Measurements from ENCODE around the gene C2orf92. TPM values are rescaled to one million over a fixed set of nuclear protein-coding genes. Genes with fewer than 3 reads are reported as not detected.
A peak's percentile ranks its signal among the peaks of the same experiment; 100 is the strongest.

C2orf92 gene
- total RNA-seq, 1 experiment from 2014 or later: 5.3 TPM

DNA sequence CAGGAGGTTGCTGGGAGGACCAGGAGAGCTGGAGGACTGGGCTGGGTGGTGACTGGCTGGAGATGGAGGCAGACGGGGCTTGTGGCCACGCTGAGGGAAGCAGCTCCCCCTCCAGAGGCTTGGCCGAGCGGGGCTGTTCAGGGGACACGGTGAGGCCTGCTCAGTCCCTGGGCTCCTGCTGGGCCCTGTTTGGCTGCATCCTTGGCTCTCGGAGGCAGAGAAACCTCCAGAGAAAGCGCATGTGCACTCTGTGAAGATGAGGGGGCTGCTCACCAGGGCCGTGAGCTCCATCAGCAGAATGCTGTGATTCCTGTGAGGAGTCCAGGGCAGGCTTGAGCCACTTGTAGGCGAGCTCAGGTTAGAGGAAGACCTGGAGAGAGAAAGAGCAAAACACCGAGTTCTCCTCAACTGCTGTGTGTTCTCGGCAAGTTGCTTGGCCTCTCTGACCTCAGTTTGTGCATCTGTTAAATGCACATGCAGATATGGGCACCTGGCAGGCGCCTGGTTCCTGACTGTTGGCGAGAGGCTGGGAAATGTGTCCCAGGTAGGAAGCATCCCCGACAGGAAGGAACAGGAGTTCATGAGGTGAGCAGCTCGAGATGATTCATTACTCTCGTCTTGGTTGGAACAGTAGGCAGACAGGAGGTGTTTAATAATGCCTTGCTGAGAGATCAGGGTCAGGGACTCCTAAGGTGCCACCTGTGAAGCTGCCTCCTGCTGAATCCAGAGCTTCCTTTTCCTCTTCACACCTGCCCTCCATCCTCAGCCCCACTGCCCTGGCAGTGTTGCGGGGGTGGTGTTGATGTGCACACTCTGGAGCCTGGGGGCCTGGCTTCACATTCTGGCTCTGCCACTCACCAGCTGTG is 44.8 kb downstream of the C2orf92 start:
- CTCF ChIA-PET: interaction anchor here (0.6 kb wide), 1 partner anchor 34 kb away, joined by 3 read pairs; no protein-coding TSS in a partner anchor

DNA sequence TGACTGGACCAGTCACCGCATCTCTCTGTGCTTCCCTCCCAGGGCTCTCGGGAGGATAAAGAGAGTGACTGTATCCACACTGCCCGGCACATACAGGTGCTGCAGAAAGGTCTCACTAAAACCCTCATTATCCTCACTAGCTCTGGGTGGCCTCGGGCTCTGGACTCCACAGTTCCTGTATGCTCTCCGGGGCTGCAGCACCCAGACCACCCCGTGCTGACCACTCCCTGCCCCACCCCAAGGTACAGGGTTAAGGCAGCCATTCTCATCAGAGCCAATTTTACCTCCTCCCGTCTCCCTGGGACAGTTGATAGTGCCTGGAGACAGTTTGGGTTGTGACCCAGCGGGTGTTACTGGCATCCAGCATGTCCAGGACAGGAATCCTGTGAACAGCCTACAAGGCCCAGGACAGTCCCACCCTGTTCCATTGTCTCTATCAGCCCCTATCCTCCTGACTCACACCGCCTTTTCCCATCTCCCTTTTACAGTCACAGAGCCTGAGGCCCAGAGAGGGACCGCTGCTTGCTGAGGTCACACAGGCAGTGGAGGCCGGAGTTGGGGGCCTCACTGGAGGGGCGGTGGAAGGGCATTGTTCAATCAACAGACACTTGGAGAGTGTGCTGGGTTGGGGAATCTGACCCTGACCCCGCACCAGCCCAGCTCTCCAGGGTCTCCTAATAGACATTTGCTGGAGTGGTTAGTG is 45.6 kb downstream of the C2orf92 start:
- Mint-ChIP-seq H3K9me3 (ENCODE audit: unreplicated experiment) (no peaks in the 10 kb centered on the region), H3K27me3 (ENCODE audit: insufficient read depth, unreplicated experiment) (no peaks in the 10 kb centered on the region), H3K4me1 (ENCODE audit: insufficient read depth, unreplicated experiment) (no peaks in the 10 kb centered on the region), H3K4me3 (ENCODE audit: unreplicated experiment) (no peak overlapping the region), H3K27ac (ENCODE audit: low read depth, unreplicated experiment) (no peak overlapping the region), H3K36me3 (ENCODE audit: insufficient read depth, unreplicated experiment) (no peaks in the 10 kb centered on the region)
- ChIA-PET POLR2A (no interaction called here), CTCF (interaction anchor here (0.6 to 1.0 kb wide), 2 partner anchors 16 to 35 kb away, joined by 3 to 4 read pairs; no protein-coding TSS in a partner anchor)
- BruUV-seq (replicated peaks): no TSS peak
- intact Hi-C loops (cut with micrococcal nuclease): no loop called here
- no peak for DNase-seq (ENCODE audit: unreplicated experiment)
- TF ChIP-seq, protein P1, sequence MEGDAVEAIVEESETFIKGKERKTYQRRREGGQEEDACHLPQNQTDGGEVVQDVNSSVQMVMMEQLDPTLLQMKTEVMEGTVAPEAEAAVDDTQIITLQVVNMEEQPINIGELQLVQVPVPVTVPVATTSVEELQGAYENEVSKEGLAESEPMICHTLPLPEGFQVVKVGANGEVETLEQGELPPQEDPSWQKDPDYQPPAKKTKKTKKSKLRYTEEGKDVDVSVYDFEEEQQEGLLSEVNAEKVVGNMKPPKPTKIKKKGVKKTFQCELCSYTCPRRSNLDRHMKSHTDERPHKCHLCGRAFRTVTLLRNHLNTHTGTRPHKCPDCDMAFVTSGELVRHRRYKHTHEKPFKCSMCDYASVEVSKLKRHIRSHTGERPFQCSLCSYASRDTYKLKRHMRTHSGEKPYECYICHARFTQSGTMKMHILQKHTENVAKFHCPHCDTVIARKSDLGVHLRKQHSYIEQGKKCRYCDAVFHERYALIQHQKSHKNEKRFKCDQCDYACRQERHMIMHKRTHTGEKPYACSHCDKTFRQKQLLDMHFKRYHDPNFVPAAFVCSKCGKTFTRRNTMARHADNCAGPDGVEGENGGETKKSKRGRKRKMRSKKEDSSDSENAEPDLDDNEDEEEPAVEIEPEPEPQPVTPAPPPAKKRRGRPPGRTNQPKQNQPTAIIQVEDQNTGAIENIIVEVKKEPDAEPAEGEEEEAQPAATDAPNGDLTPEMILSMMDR (IDR thresholded peaks at IDR 0.05; ENCODE audit: unreplicated experiment): no peak

More for the DNA sequence above, 44.8 kb downstream of the C2orf92 start:
- Mint-ChIP-seq H3K4me3 (ENCODE audit: unreplicated experiment) (no peak overlapping the region), H3K9me3 (ENCODE audit: unreplicated experiment) (no peaks in the 10 kb centered on the region), H3K27me3 (ENCODE audit: insufficient read depth, unreplicated experiment) (no peaks in the 10 kb centered on the region), H3K27ac (ENCODE audit: low read depth, unreplicated experiment) (no peak overlapping the region), H3K36me3 (ENCODE audit: insufficient read depth, unreplicated experiment) (no peaks in the 10 kb centered on the region), H3K4me1 (ENCODE audit: insufficient read depth, unreplicated experiment) (no peaks in the 10 kb centered on the region)
- intact Hi-C loops (cut with micrococcal nuclease): no loop called here
- POLR2A ChIA-PET: no interaction called here
- TF ChIP-seq, protein P1 (IDR thresholded peaks at IDR 0.05; ENCODE audit: unreplicated experiment): no peak
- peak; percentile 23 for DNase-seq (ENCODE audit: unreplicated experiment)
- no TSS peak for BruUV-seq (replicated peaks)

DNA sequence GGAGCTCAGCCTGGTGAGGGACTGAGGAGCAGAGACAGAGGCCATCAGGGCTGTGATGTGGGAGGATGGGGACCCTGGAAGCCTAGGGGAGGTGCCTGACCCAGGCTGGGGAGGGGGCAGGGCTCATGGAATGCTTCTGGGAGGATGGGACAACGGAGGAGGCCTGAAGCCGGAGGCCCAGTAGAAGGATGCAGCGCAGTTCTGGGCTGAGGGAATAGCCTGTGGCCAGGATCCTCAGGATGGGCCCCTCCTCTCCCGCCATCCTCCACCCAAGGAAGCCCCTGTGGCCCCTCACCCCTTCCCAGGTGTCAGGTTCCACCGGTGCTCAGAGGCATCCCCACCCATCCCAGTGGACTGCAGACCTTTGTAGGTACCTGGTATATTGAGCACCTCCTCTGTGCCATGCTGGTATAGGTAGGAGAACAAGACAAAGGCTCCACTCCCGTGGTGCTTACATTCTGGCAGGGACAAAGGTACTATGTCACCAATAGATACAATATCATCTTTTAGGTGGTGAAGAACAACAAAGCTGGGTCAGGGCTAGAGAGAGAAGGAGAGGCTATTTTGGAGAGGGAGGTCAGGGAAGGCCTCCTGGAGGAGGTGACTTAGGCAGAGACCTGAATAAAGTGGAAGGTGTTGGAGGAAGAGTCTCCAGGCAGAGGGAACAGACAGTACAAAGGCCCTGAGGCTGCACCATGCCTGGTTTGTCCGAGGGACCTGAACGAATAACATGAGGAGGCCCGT is 46.6 kb downstream of the C2orf92 start:
- Mint-ChIP-seq H3K4me1 (ENCODE audit: insufficient read depth, unreplicated experiment) (no peaks in the 10 kb centered on the region), H3K9me3 (ENCODE audit: unreplicated experiment) (no peaks in the 10 kb centered on the region), H3K36me3 (ENCODE audit: insufficient read depth, unreplicated experiment) (no peaks in the 10 kb centered on the region), H3K4me3 (ENCODE audit: unreplicated experiment) (no peak overlapping the region), H3K27me3 (ENCODE audit: insufficient read depth, unreplicated experiment) (no peaks in the 10 kb centered on the region), H3K27ac (ENCODE audit: low read depth, unreplicated experiment) (no peak overlapping the region)
- CTCF ChIA-PET: interaction anchor here (1.0 kb wide), 1 partner anchor 17 kb away, joined by 4 read pairs; no protein-coding TSS in a partner anchor
- POLR2A ChIA-PET: no interaction called here
- no peak for DNase-seq (ENCODE audit: unreplicated experiment)
- TF ChIP-seq, protein P1 (IDR thresholded peaks at IDR 0.05; ENCODE audit: unreplicated experiment): no peak
- no TSS peak for BruUV-seq (replicated peaks)
- intact Hi-C loops (cut with micrococcal nuclease): no loop called here

Measured in MCF 10A (cell line).